ENCODE results near the gene GP9.
"Not testable (repeated sequence)": the region's sequence is repeated elsewhere in the genome, so short reads cannot be mapped to it uniquely, and the experiment has no call there.

The GP9 gene

GRCh38 chr3:129068291-129068886 is 7.8 kb downstream of the GP9 start:
- Histone ChIP-seq H3K9ac (ENCODE audit: low read length) (peak overlapping the region; percentile 32; the same call in 1 of the 2 replicates), H4K20me1 (ENCODE audit: insufficient read depth, low read length) (no peaks in the 10 kb centered on the region), H3K27ac (ENCODE audit: low read length) (no peak overlapping the region), H3K9me3 (ENCODE audit: insufficient read depth, low read length) (no peaks in the 10 kb centered on the region), H3K4me2 (ENCODE audit: low read length) (peak overlapping the region; percentile 51), H3K27me3 (ENCODE audit: low read depth, low read length) (no peaks in the 10 kb centered on the region), H2AFZ (ENCODE audit: low read depth, low read length) (no peak overlapping the region), H3K4me1 (ENCODE audit: low read length) (no peaks in the 10 kb centered on the region), H3K4me3 (ENCODE audit: low read length) (peak overlapping the region; percentile 68), H3K36me3 (replicated peaks; ENCODE audit: low read depth, low read length) (no peaks in the 10 kb centered on the region), H3K79me2 (ENCODE audit: low read length) (no peaks in the 10 kb centered on the region)
- TF ChIP-seq CTCF (IDR thresholded peaks at IDR 0.05; ENCODE audit: low read depth, low read length) (no peak), EZH2phosphoT487 (IDR thresholded peaks at IDR 0.05; ENCODE audit: low read depth) (no peak)

GRCh38 chr3:129069313-129070085 is 8.9 kb downstream of the GP9 start:
- not testable (repeated sequence) for H3K4me3 ChIP-seq (ENCODE audit: low read length); H3K79me2 ChIP-seq (ENCODE audit: low read length); H3K27me3 ChIP-seq (ENCODE audit: low read depth, low read length); H3K9me3 ChIP-seq (ENCODE audit: insufficient read depth, low read length); H3K9ac ChIP-seq (ENCODE audit: low read length); H3K36me3 ChIP-seq (replicated peaks; ENCODE audit: low read depth, low read length); H4K20me1 ChIP-seq (ENCODE audit: insufficient read depth, low read length); H2AFZ ChIP-seq (ENCODE audit: low read depth, low read length); H3K27ac ChIP-seq (ENCODE audit: low read length); H3K4me2 ChIP-seq (ENCODE audit: low read length); H3K4me1 ChIP-seq (ENCODE audit: low read length)

GRCh38 chr3:129070086-129070885 is 9.7 kb downstream of the GP9 start:
- H3K27ac ChIP-seq (ENCODE audit: low read length) = no peak overlapping the region
- H3K9ac ChIP-seq (ENCODE audit: low read length) = no peak overlapping the region
- no peak overlapping the region for H3K4me2 ChIP-seq (ENCODE audit: low read length)
- no peak overlapping the region for H2AFZ ChIP-seq (ENCODE audit: low read depth, low read length)
- no peaks in the 10 kb centered on the region for H3K9me3 ChIP-seq (ENCODE audit: insufficient read depth, low read length)
- no peaks in the 10 kb centered on the region for H3K27me3 ChIP-seq (ENCODE audit: low read depth, low read length)
- no peaks in the 10 kb centered on the region for H4K20me1 ChIP-seq (ENCODE audit: insufficient read depth, low read length)
- no peak for TF ChIP-seq EZH2phosphoT487 (IDR thresholded peaks at IDR 0.05; ENCODE audit: low read depth)
- no peak for TF ChIP-seq CTCF (IDR thresholded peaks at IDR 0.05; ENCODE audit: low read depth, low read length)
- H3K4me3 ChIP-seq (ENCODE audit: low read length) = no peak overlapping the region
- H3K4me1 ChIP-seq (ENCODE audit: low read length) = no peaks in the 10 kb centered on the region
- H3K36me3 ChIP-seq (replicated peaks; ENCODE audit: low read depth, low read length) = no peaks in the 10 kb centered on the region
- H3K79me2 ChIP-seq (ENCODE audit: low read length) = no peaks in the 10 kb centered on the region

- no peak overlapping the region for H3K9ac ChIP-seq (ENCODE audit: low read length)
- H3K4me2 ChIP-seq (ENCODE audit: low read length) = no peak overlapping the region
- no peak overlapping the region for H2AFZ ChIP-seq (ENCODE audit: low read depth, low read length)
- H3K4me3 ChIP-seq (ENCODE audit: low read length) = no peak overlapping the region
- no peaks in the 10 kb centered on the region for H3K79me2 ChIP-seq (ENCODE audit: low read length)
- no peaks in the 10 kb centered on the region for H3K27me3 ChIP-seq (ENCODE audit: low read depth, low read length)
- no peaks in the 10 kb centered on the region for H3K4me1 ChIP-seq (ENCODE audit: low read length)
- no peaks in the 10 kb centered on the region for H4K20me1 ChIP-seq (ENCODE audit: insufficient read depth, low read length)
- TF ChIP-seq EZH2phosphoT487 (IDR thresholded peaks at IDR 0.05; ENCODE audit: low read depth) (no peak), CTCF (IDR thresholded peaks at IDR 0.05; ENCODE audit: low read depth, low read length) (no peak)
- H3K36me3 ChIP-seq (replicated peaks; ENCODE audit: low read depth, low read length) = no peaks in the 10 kb centered on the region
- no peaks in the 10 kb centered on the region for H3K9me3 ChIP-seq (ENCODE audit: insufficient read depth, low read length)
- no peak overlapping the region for H3K27ac ChIP-seq (ENCODE audit: low read length)
Observed at GRCh38 chr3:129077222-129077621, 16.6 kb downstream of the GP9 start.

All from OCI-LY3 (cell line).